CD4-positive, alpha-beta T cell treated with Interleukin-10 for 1 hour (primary cell): ENCODE data around the gene CEACAM6.
A peak's percentile ranks its signal among the peaks of the same experiment; 100 is the strongest.
"Not testable (repeated sequence)": the region's sequence is repeated elsewhere in the genome, so short reads cannot be mapped to it uniquely, and the experiment has no call there.

Experiments used
- DNase-seq: peaks from one replicate; pipeline ENCODE4 v3.0.0-alpha.2; 2020

The CEACAM6 gene

GRCh38 chr19:41755328-41755913 lies at the start of gene CEACAM6:
Gene CEACAM6 (plus strand): TSS chr19:41755530. CDS start chr19:41755639, 109 bp downstream.
- no peak for DNase-seq

DNA sequence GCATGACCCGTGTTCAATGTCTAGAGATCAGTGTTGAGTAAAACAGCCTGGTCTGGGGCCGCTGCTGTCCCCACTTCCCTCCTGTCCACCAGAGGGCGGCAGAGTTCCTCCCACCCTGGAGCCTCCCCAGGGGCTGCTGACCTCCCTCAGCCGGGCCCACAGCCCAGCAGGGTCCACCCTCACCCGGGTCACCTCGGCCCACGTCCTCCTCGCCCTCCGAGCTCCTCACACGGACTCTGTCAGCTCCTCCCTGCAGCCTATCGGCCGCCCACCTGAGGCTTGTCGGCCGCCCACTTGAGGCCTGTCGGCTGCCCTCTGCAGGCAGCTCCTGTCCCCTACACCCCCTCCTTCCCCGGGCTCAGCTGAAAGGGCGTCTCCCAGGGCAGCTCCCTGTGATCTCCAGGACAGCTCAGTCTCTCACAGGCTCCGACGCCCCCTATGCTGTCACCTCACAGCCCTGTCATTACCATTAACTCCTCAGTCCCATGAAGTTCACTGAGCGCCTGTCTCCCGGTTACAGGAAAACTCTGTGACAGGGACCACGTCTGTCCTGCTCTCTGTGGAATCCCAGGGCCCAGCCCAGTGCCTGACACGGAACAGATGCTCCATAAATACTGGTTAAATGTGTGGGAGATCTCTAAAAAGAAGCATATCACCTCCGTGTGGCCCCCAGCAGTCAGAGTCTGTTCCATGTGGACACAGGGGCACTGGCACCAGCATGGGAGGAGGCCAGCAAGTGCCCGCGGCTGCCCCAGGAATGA lies 48.4 kb upstream of the CEACAM6 start:
- peak; percentile 67 for DNase-seq

- no peak for DNase-seq
Measured at GRCh38 chr19:41707502-41707812, 47.9 kb upstream of the CEACAM6 start.

DNA sequence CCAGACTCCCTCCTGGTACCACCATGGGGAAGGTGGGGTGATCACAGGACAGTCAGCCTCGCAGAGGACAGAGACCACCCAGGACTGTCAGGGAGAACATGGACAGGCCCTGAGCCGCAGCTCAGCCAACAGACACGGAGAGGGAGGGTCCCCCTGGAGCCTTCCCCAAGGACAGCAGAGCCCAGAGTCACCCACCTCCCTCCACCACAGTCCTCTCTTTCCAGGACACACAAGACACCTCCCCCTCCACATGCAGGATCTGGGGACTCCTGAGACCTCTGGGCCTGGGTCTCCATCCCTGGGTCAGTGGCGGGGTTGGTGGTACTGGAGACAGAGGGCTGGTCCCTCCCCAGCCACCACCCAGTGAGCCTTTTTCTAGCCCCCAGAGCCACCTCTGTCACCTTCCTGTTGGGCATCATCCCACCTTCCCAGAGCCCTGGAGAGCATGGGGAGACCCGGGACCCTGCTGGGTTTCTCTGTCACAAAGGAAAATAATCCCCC lies 47.4 kb upstream of the CEACAM6 start:
- DNase-seq, result no peak

GRCh38 chr19:41708481-41708880 lies 46.8 kb upstream of the CEACAM6 start, which contains the start of gene CEACAM5:
Gene CEACAM5 (plus strand): TSS chr19:41708626. CDS start chr19:41708732, 106 bp downstream.
- no peak for DNase-seq

DNA sequence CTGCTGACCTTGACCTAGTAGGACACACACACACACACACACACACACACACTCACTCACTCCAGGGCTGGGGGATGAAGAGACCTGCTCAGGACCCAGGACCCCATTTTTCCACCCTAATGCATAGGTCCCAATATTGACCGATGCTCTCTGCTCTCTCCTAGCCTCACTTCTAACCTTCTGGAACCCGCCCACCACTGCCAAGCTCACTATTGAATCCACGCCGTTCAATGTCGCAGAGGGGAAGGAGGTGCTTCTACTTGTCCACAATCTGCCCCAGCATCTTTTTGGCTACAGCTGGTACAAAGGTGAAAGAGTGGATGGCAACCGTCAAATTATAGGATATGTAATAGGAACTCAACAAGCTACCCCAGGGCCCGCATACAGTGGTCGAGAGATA lies 45.8 kb upstream of the CEACAM6 start:
- DNase-seq, result not testable (repeated sequence)

DNA sequence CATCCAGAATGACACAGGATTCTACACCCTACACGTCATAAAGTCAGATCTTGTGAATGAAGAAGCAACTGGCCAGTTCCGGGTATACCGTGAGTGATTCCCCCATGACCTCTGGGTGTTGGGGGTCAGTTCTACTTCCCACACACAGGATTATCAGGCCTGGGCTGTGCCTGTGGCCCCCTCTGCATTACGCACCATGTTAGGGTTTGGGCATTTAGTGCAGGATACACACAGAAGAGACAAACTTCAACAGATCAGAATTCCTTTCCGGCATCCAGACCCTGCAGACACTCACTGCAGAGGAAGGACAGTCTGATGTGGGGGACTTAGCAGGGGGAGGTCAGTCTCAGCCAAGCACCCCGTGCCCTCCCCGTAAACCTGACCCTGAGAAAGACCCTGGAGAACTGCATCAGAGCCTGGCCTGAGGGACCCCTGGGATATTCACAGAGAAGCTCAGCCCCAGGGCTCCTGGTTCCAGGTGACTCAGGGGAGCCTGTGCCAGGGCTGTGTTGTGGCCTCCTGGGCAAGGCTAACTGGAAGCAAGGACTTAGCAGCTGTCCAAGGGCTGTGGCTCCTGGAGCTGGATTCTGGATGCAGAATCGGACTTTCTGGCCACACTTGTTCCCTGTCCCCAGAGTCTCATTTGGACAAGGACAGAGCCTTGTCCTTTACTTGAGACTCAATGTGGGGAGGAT lies 45.2 kb upstream of the CEACAM6 start:
- DNase-seq, result no peak

DNA sequence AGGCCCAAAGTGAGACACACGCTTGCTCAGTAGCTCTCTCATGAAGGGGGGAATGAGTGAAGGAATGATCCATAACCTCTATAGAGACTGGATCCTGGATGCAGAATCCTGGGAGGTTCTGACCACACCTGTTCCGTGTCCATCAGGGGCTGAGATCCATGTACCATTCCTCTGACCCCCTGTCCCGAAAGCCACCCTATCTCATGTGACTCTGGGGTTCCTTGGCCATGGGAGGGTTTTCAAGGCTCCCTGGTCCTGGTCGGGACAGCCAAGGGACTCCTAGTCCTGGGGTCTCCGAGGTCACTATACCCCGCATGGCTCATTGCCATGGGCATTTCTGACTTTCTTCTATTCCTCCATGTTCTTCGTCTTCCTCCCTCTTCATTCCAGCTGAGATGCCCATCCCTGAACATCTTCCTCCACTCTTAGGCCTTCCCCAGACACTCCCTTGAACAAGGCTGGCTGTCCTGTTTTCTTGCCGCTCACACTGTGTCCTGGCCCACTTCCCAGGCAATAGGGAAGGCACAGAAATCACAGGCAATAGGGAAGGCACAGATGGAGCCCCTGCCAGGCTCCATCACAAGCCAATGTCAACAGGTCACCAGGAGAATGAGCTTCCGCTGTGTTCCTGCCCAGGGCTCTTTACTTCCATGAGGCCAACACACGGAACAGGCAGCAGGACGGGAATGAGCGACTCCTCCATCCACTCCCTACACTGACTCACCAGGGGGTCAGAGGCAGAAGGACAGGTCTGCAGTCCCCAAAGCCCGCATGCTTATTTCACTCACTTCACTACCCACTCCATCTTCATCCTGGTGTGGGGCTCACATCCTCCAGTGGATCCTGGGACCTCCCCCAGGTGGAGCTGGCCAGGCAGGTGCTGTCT lies 43.7 kb upstream of the CEACAM6 start:
- no peak for DNase-seq

DNA sequence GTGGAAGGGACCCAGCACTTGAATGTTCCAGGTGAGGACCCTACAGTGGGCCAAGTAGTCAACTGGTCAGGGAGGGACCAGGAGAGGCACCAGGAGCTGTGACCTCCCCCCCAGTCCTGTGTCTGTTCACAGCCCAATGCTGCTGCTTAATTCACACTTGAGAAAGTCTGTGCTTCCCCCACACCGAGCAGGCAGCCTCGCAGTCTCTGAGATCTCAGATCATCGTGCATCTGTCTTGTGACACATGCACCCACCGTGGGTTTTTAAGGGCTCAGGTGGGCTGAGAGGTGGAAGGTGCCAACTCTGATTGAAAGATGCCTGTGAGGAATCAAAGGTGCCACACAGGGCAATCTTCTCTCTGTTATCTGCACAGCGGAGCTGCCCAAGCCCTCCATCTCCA lies 40.7 kb upstream of the CEACAM6 start:
- no peak for DNase-seq

DNA sequence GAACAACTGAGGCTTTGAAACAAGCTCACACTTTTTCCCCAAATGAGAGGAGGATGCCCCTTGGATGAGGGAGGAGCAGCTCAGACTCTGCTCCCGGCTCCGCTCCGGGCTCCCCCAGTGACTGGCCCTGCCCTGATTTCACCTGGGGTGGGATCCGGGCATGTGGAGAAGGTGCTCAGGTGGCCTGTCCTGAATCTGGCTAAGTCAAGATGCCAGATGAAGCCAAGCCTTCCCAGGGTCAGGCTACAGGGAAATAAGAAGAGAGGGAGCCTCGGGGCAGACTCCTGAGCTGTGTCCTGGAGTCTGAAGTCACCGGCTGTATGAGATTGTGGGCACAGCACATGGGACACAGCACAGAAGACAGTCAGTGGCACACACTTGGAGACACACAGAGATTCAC lies 36.6 kb upstream of the CEACAM6 start:
- no peak for DNase-seq

GRCh38 chr19:41720103-41720502 lies 35.2 kb upstream of the CEACAM6 start:
- no peak for DNase-seq

DNA sequence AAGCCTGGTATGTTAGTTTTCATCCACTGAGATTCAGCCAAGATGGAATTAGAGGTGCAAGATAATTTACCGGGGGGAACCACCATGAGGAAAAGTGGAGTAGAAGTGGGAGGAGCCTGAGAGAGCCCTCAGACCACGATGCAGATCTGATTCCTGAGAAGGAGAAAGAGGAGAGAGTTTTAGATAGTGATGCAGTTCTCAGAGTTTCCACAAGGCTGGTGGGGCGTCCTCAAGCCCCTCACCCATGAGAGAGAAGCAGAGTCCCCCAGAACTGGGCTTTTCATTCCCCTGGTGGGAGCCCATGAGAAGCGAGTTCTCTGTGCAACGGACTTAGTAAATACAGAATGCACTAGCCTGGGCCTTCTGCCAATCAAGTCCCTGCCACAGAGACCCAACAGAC lies 28.8 kb upstream of the CEACAM6 start:
- no peak for DNase-seq

DNA sequence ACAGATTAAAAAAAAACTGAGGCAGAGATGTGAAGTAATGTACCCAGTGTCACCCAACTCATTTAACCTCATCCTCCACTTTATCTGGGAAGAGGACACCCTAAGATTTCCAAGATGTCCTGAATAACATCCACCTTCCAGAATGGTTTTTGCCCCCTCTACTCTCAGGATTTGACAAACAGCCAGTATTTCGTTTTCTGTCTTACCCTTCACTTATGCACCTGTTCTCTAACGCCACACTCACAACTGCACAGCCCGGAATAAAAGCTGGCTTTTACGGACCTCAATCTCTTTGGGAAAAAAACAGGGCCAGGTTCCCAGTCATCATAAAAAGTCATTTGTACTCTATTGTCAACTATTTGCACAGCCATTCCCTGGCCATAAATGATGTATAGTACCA lies 21.2 kb upstream of the CEACAM6 start:
- DNase-seq, result no peak

GRCh38 chr19:41734585-41734984 lies 20.7 kb upstream of the CEACAM6 start:
- no peak for DNase-seq

- no peak for DNase-seq
Measured at GRCh38 chr19:41735071-41735600, 20.2 kb upstream of the CEACAM6 start.

DNA sequence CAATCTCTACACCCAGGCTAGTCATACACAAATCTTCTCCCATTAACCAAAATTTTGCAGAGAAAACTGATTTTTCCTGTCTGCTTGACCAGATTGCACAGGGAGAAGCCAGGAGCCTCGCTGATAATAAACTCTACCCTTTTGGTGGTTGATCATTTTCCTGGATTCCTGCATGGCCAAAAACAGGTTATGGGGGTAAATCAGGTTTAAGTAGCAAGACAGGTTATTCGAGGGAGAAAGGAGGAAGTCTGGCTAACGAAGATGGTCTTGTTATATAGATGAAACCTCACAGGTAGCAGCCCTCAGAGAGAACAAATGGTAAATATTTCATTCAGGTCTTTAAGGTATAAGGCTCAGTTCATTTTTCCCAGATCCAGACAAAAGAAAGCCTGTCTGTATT lies 16.0 kb upstream of the CEACAM6 start:
- no peak for DNase-seq

DNA sequence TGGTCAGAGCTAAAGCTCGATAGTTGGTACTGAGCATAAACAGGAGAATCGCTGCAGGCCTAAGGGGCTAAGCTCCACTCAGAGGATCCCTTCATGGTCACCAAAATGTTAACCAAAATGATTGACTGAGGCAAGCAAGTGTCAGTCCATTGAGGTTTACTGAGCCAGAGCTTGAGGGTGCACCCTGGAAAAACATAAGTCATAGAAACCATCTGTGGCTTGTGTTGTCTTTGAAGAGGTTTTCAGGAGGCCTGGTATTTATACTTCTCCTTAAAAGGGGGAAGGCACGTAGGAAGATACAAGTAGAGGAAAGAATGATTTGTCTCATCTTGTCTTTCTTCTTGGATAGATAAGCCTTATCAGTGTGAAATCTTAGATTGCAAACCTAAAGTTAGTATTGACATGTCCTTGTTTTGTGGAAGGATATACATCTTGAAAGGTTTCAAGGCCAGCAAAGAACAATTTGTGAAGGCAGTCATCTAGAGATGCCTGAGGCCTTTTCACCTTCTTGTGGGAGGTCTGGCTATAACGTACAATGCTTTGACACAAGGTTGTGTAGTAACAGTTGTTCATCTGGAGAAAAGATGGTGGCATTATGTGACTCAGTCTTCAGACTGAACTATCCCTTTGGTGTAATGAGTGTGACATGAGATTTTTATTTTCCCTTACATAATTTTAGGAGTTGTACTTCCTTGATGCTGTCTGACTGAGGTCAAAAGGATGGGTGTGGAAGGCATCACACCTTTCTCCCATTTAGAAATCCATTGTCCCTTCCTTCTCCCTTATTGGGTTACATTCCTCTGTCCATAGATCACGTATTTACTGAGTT lies 14.7 kb upstream of the CEACAM6 start:
- no peak for DNase-seq

GRCh38 chr19:41741244-41741554 lies 14.1 kb upstream of the CEACAM6 start:
- no peak for DNase-seq

DNA sequence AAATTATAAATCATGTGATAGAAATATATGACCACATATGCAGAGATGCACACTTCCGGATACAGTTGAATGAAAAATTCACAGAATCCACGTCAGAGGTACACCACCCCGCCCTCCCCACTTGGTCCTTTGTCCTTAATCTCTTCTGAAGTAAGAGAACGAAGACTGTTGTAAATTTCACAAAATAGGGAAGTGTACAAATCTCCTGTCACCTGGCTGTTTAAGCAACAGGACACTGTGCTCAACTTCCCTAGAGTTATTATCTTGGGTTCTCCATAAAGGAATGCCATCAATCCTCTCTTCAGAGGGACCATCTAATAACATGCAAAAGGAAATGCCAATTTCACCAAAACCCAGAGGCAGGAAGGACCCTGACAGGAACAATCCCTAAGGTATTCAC lies 10.5 kb upstream of the CEACAM6 start:
- DNase-seq, result no peak

DNA sequence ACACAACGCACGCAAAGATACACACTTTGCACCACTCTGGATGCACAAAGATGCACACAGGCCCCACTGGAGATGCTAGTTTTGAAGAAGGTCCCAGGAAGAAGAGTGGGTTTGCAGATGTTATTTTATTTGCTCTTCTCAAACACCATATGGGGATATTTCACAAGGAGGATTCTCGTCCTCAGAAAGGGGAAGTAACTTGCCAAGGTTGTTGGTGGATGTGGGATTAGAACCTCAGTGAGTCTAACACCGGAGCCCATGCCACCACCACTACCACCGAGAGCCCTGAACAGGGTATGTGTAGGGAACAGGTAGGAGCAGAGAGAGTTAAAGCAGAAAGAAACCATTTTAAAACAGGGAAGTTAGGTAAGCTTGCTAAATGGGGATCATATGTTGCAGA lies 9.6 kb upstream of the CEACAM6 start:
- no peak for DNase-seq

DNA sequence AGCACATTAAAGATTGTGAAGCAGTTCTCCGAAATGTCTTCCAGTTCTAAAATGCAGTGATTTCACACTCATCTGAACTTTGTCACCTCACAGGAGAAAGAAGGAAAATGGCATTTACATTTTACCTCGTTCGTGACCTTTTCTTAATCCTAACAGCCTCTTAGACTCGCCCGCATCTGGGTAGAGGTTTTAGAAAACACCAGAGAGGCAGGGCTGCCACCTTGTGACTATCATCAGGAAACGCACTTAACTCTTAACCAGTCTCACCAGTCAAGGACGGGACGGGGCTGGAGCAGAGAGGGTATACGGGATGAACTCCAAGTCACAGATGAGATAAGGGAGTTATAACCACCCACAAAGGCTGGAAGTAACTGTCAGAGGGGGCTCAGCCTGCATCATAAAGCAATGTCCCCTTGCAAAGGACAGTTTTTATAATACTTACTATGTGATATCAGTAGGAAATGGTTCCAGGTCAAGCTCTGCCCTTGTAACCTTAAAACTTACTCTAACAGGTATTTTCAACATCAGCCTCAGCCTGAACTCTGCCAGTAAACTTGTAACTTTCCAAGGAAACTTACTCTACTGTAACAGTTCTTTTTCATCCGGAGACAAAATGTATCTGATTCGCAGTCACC lies 8.6 kb upstream of the CEACAM6 start:
- peak; percentile 49 for DNase-seq

- no peak for DNase-seq
Measured at GRCh38 chr19:41748012-41748411, 7.3 kb upstream of the CEACAM6 start.
